ENCODE data around the gene GLS. TPM values are rescaled to one million over a fixed set of nuclear protein-coding genes. Genes with fewer than 3 reads are reported as not detected.
"Not testable (repeated sequence)": the region's sequence is repeated elsewhere in the genome, so short reads cannot be mapped to it uniquely, and the experiment has no call there.

Gene GLS
- polyA plus RNA-seq, 3 donors, result 240 to 345 (median 296) TPM

DNA sequence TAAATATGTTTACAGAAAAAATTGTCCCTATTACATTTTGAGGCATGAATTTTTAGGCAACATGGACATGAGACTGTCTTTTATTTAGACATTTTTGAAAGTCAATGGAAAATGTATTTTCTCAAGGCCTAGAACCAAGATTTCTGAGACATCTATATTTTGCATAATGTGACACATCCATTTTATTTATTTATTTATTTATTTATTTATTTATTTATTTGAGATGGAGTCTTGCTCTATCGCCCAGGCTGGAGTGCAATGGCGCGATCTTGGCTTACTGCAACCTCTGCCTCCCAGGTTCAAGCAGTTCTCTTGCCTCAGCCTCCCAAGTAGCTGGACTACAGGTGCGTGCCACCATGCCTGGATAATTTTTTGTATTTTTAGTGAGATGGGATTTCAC, 27.6 kb upstream of the GLS start:
- DNase-seq, result not testable (repeated sequence)

- no peak for DNase-seq
These were observed 26.9 kb upstream of the GLS start for GRCh38 chr2:190853531-190854383.

DNA sequence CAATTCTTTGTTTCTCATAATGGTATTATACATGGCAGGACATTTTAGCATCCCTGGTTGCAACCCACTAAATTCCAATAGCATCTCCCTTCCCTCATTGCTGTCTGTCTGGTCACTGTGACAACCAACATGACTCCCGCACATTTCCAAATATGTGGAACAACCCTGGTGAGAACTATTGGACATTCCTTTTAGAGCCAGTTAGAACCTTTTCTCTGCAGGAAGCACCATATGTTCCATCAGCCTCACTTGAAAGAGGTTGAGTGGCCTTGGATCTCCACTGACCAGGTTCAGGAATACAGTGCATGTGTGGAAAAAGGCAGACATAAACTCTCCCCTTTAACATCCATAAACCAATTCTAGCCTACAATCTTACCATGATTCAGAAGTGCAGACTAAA, 25.9 kb upstream of the GLS start:
- DNase-seq, result no peak

- no peak for DNase-seq
These were observed 25.4 kb upstream of the GLS start for GRCh38 chr2:190855245-190855644.

DNA sequence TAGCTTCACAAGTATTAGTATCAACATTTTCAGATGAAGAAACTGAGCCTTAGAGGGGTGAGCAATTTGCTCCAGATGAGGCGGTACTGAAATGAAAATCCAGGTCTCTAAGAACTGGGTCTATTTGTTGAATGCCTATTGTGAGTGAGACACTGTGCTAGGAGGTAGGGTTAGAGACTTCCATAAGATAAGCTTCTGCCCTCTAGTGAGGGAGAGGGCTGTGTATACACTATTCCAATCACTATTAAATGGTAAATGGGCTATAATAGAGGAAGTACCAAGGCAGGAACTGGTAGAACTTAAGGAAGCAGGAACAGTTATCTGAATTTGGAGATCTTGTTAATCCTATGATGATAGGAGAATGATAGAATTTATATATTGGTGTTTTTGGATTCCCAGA, 23.6 kb upstream of the GLS start:
- no peak for DNase-seq

- no peak for DNase-seq
These were observed 21.8 kb upstream of the GLS start for GRCh38 chr2:190858817-190859216.

- DNase-seq, result no peak
These were observed 21.0 kb upstream of the GLS start for GRCh38 chr2:190859347-190860297.

GRCh38 chr2:190860985-190861680, 19.5 kb upstream of the GLS start:
- DNase-seq, result no peak

- not testable (repeated sequence) for DNase-seq
These were observed 18.5 kb upstream of the GLS start for GRCh38 chr2:190862128-190862527.

- no peak for DNase-seq
These were observed 18.0 kb upstream of the GLS start for GRCh38 chr2:190862571-190862991.

DNA sequence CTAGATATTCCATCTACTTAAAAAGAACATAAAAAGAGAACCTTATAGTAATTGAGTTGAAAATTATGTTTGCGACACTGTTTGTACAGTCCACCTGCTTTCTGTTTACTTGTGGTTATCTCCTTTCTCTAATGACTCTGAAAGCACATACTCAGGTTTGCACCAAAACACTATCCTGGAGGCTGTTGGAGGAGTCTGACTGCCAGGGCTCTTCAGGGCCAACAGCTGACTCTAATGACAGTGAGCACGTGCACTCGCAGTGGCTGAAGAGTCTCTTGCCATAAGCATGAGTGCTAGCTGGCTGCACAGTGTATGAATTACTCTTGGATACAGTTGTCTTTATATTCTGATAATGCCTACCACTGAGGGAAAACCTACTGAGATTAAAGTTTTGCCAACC, 16.7 kb upstream of the GLS start:
- no peak for DNase-seq

- no peak for DNase-seq
These were observed 16.2 kb upstream of the GLS start for GRCh38 chr2:190864375-190864774.

GRCh38 chr2:190867212-190867611, 13.4 kb upstream of the GLS start:
- DNase-seq, result no peak

GRCh38 chr2:190867832-190868231, 12.8 kb upstream of the GLS start:
- no peak for DNase-seq

DNA sequence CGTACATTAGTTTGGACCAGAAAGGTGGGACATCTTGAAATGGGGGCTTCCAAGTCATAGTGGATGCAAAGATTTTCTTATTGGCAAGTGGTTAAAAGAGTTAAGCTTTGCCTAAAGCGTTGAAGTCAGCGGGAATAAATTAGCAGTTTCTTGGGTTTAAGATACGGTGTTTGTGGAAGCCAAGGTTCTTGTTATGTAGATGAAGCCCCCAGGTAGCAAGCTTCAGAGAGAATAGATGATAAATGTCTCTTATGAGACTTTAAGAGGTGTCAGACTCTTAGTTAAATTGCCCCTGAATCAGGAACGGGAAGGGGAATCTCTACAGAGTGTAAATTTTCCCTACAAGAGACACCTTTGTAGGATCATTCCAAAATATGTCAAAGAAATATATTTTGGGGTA, 10.9 kb upstream of the GLS start:
- DNase-seq, result no peak

DNA sequence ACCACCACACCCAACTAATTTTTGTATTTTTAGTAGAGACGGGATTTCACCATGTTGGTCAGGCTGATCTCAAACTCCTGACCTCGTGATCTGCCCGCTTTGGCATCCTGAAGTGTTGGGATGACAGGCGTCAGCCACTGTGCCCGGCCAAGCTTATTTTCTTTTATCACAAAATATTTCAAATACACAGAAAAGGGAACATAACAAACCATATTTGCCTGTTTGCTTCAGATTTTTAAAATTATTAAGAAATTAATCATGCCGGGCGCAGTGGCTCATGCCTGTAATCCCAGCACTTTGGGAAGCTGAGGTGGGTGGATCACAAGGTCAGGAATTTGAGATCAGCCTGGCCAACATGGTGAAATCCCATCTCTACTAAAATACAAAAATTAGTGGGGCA, 7.2 kb upstream of the GLS start:
- not testable (repeated sequence) for DNase-seq

- DNase-seq, result no peak
These were observed 4.7 kb upstream of the GLS start for GRCh38 chr2:190875891-190876290.

DNA sequence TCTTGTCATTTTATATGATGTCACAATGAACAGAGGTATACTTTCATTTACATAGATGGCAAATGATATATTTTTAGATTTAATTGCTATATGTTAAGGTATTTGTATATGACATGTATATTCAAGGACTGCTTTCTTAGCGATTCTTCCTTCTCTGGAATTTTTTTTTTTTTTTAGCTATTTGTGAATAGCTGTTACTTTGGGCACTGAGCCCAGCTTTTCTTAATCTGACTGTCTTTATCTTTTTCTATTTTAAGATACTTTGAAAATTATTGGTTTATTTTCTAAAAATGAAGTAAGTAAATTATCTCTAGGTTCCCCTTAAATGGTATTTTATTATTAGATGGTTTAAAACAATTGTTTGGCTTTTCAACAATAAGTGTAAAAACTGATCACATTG, 4.0 kb upstream of the GLS start:
- DNase-seq, result no peak

DNA sequence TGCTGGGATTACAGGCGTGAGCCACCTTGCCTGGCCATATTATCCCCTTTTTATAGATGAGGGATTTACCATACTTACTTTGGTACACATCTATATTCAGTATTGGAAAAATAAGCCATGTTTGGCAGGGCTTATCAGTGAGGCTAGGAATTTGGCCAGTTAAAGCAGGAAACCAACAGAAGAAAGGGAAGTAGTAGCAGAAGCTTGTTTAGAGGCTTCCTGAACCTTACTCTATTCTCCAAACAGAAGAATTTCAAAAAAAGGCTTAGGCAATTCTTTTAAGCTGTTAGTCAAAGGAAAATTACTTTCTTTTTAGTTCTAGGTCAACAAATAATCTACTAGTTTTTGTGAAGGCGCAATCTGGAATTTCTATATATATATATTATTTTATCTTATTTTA, 3.2 kb upstream of the GLS start:
- no peak for DNase-seq

DNA sequence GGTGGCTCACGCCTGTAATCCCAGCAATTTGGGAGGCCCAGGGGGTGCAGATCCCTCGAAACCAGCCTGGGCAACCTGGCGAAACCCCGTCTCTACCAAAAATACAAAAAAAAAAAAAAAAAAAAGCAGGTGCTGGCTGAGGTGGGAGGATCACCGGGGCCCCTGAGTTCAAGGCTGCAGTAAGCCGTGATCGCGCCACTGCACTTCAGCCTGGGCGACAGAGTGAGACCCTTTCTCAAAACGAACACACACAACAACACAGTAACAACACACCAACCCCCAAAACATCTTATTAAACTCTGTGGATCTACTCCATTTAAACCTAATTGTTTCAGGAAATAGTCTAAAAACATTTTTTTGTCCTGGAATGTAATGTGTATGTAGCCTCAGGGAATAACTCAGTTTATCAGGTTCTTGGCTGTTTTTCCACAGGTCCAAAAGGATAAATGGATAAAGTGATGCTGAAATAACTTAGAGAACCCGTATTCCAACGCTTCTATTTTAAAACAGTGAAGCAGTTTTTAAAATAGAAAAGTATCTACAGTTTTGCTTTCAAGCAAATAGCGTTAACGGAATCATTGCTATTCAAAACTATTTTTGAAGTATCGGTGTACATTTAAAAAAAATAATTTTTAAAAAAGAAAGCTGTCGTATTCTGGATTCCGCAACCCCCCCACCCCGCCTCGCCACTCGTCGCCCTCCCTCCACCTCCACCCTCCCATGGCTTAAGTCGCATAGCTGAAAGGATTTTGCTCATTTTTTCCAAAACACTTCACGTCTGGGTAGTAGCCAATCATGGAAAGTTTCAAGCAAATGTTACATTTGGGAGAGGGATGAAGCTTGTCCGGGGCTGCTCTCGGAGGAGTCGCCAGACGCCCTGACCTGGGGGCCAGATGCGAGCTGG, 895 bp upstream of the GLS start:
- DNase-seq, result no peak

- no peak for DNase-seq
These were observed 520 bp downstream of the GLS start for GRCh38 chr2:190881084-190881597.
